ENCODE results near the gene SNX20.

- no peak for TF ChIP-seq CTCF (IDR thresholded peaks at IDR 0.05)
- no peak for TF ChIP-seq POLR2A (IDR thresholded peaks at IDR 0.05)
- TF ChIP-seq EP300 (IDR thresholded peaks at IDR 0.05; ENCODE audit: low read depth) = no peak
- no peak for TF ChIP-seq POLR2AphosphoS5 (IDR thresholded peaks at IDR 0.05)
These were observed 47.9 kb downstream of the SNX20 start for GRCh38 chr16:50632927-50633800.

Measured in transverse colon (tissue), 4 donors.